NCI-H774 (cell line): ENCODE data around the gene PTPRN2.

Experiments used
- DNase-seq: peaks from one replicate; lab custom pipeline; 2025; lab: John Stamatoyannopoulos, UW

The PTPRN2 gene

GRCh38 chr7:157618823-157619606 lies 968.6 kb downstream of the PTPRN2 start:
- no peak for DNase-seq

- no peak for DNase-seq
Observed at GRCh38 chr7:157618091-157618726, 969.4 kb downstream of the PTPRN2 start.

GRCh38 chr7:157617401-157617800 lies 970.2 kb downstream of the PTPRN2 start:
- DNase-seq, result no peak

- no peak for DNase-seq
Observed at GRCh38 chr7:157616931-157617330, 970.7 kb downstream of the PTPRN2 start.

- DNase-seq, result no peak
Observed at GRCh38 chr7:157616426-157616825, 971.2 kb downstream of the PTPRN2 start.

DNA sequence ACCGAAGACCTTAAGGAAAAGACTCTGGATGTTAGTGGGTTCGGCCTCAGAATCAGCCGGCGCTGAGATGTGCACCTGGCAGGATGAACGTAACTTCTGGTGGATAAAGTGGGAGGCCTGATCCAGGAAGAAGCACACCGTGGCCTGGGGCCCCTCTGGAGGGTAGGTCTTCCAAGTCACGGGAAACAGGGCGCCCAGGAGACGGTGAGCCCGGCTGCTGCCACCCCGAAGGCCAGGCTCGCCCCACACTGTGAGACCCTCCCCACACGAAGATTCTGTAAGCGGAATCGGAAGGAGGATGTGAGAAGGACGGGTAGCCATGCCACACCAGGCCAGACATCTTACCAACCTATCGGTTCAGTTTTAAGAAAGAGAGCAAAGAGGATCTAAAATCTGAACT lies 971.8 kb downstream of the PTPRN2 start:
- DNase-seq, result no peak

DNA sequence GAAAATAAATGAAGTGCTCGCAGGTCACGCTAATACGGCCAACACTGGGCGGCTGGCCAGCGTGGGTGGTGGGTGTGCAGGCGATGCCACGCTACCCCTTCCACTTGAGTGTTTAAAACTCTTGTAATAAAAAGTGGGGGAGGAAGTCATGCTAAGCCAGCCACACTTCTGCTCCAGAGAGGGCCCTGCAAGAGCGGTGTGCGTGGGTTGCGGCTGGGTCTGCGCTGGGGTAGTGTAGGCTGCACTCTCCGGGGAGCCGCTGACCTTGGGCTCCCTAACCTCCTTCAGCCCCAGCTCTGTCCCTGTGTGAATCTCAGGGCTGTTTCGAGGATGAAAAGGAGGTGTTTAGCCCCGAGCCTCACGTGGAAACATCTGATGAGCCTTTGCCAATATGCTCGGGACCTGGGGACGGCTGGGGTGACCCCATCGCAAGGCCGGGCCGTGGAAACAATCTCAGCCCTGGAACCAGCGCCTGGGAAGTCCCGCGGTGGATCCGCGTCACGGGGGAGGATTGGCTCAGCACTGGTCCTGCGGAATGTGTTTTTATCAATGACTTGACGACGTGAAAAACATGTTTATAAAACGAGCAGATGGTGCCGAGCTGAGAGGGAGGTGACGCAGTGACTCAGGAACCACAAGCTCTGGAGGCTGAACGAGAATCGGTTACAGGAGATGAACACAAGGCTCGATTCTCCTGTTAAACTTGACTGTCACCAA lies 972.4 kb downstream of the PTPRN2 start:
- no peak for DNase-seq

GRCh38 chr7:157614457-157615020 lies 973.1 kb downstream of the PTPRN2 start:
- no peak for DNase-seq

DNA sequence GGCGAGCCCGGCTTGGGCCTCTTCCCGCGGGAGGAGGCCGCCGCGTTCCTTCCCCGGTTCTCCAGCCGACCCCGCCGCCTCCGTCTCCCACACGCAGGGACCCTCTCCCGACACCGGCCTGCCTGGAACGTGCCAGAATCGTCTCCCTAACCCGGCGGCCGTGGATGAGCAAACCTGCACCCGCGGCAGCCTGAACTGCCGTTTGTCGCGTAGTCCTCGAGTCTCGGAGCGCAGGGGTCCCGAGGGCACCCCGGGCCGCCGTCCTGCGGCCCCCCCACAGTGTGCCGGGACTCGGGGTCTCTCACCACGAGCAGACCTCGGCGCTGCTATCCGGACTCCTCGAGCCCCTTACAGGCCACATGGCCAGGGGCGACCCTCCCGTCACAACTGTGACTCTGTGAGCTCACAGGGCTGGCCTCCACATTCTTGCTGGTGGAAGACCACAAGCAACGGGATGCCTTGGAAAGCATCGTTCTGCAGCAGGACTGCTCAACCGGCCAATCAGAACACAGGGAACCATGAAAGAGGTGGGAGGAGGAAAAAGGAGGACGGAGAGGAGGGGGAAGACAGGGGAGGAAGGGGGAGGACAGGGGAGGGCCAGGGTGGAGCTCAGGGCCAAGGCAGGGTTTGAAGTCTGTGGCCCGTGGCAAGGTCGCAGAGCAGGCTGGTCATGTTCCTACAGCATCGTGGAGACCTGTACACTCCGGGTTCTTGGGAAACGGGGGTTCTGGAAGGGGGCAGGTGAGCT lies 973.9 kb downstream of the PTPRN2 start:
- no peak for DNase-seq

DNA sequence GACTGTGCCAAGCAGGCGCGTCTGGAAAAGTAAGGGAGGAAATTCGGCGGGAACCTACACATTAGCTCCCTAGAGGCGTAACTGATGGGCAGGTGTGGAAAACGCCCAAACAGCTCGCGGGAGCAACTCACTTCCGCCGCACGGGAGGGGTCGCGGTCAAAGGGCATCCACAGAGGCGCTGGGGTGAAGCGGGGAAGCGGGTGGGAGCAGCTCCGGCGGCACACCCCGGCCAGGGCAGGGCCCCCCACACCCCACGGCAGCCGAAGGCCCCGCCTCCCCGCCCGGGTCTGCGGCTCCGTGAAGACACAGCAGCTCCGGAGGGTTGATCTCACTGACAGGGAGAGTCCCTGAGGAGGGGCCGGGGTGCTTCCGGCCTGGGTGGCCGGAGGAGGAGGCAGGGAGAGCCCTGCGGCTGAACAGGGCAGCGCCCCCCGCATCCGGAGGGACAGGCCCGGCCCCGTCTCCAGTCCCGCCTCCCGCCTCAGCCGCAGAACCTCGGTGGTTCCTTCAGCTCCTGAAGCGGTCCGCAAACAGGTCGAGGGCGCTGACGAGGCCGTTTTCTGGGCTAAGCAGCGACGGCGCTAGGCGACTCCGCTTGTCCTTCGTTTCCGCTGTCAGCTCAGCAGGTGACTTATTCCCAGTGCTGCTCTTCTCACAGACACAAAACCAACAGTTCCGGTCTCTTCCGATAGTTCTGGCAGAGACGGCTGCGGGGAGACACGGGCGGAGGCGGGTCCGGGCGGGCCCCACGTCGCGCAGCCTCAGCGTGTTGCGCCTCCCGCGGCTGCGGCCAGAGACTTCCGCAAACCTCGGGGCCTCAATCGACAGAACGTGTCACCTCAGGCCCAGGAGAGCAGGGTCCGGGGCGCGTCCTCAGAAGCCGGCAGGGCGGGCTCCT lies 974.7 kb downstream of the PTPRN2 start:
- DNase-seq, result no peak

DNA sequence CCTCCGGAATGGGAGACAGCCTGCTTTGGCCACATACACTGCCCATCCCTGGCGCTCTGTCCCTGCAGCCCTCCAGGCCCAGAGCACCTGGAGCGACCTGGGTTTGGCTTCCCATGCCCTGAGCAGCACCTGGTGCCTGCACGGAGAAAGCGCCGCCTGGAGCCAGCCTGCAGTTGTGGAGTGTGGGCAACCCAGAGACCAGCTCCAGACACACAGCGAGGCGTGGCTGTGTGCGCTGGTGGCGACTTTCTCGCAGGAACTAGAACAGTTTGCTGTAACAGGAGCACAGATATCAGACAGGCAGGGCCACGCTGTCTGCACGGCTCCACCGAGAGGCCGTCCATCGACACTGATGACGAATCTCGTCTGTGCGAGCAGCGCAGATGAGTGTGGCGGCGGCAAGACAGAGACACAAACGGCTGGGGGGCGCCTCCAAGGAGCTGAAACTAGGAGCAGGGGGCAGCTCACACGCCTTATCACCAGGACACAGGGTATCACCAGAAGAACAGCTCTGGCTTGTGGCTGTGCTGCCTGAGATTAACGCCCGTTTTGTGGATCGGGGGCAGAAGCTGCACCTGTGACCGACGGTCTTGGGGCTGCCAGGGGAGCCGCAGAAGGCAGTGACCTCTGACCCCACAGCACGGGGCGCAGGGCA lies 975.5 kb downstream of the PTPRN2 start:
- no peak for DNase-seq

DNA sequence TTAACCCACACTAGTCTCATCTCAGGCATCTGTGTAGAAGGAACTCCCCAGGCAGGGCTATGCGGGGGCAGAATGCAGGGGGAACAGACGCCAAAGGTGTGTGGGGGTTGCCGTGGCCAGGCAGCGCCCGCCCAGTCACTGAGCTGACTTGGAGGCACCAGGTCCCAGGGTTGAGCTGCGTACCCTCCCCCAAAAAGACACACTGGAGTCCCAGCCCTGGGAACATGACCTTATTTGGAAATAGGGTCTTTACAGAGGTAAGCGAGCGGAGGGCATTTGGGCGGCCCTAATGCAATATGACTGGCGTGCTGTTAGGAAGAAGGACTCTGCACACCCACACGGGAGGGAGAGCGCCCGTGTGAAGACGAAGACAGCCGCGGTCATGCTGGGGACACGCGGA lies 976.3 kb downstream of the PTPRN2 start:
- DNase-seq, result no peak

DNA sequence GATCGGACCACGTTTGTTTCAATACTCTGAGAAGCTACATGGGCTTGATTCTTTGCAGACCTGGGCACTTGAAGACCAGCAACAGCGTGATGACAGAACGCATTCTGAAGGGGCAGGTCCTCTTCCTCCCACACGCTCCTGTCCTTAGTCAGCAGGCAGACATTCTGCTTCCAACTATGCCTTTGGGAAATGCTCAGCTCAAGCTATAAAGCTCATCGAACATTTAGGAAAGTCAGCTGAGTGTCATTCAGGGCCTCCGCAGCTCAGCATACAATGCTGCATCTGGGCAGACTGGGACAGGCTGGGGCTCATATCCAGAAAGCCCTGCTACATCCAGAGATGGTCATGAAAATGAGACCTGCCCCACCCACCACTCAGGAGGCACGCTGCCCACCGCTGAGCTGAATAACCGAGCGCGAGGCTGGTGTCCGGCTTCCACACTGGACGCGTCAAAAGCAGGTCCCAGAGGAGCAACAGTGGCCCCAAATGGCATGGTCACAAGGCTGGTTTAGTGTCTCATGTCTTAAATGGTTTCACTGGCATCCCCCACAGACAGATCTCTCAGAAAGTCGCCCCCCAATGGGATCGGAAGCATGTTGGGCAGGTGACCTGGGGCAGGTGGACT lies 976.8 kb downstream of the PTPRN2 start:
- no peak for DNase-seq

- DNase-seq, result no peak
Observed at GRCh38 chr7:157609932-157610640, 977.5 kb downstream of the PTPRN2 start.

DNA sequence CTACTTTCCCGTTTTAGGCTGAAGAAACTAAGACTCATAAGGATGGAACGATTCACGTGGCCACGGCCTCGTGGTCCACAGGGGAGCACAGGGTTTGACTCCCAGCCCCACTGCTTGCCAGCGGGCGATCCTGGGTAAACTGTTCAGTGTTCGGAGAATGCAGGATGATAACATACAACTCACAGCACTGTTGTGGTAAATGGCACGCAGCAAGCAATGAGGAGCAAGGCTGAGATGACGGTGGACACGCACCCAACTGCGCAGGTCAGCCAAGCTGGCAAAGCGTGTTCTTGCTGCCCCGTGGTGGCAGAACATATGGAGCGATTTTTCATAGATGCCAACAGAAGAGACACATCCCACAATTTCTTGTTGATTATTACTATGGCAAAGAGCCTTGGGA lies 978.1 kb downstream of the PTPRN2 start:
- no peak for DNase-seq

GRCh38 chr7:157607218-157607617 lies 980.4 kb downstream of the PTPRN2 start:
- no peak for DNase-seq

- no peak for DNase-seq
Observed at GRCh38 chr7:157606140-157606539, 981.5 kb downstream of the PTPRN2 start.

DNA sequence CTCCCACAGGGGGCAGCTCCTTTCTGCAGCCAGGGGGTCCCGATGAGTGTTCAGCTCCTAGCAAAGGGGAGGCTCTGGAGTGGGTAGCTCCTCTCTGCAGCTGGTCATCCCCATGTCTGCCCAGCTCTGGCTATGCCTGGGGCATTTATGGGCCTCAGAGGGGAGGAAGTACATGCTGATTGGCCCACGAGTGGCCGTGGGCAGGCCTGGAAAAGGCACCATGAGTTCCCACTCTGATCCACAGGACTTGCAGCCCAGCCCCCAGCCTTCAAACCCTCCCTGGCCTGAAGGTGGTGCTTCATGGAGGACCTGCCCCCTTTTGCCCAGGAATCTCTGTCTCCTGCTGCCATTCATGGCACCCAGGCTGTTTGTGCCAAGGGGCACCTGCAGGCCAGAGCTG lies 982.0 kb downstream of the PTPRN2 start:
- DNase-seq, result no peak

DNA sequence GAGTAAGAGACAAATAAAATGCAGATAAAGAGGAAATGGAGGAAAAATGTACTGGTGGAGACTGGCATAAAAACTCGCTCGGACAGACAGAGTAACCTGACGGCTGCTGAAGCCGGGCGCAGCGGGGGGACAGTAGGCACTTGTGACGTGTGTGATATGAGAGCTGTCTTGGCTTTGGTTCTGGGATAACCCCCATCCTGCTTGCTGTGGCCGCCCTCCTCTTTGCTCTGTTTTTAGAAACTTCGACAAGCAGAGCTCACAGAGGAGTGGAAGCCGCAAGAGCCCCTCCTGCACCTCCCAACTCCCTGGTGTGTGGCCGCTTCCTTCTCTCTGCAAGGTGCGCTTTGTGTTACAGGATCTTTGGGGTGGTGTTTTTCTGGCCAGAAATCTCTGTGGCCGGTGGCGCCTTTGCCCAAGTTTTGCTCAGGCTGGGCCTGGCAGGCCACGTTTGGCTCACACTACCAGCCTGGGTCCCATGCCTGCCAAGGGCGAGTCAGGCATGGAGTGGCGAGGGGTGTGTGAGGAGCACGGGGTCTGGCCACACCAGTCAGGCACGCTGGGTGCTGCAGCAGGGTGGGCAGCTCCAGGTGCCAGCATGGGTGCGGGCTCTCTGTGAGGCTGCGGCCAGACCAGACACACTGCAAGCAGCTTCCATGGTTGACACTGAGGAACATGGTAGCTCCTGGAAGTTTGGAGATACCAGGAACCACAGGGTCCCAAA lies 982.8 kb downstream of the PTPRN2 start:
- no peak for DNase-seq
